HG03066 (cell line): ENCODE data around the gene CCIN.

Experiments used
- ATAC-seq: cut with Tn5 transposase; IDR thresholded peaks from one replicate; pipeline ENCODE4 v1.9.1; 2021; ENCODE audit warnings: low read depth; ENCODE audit not compliant: unreplicated experiment

CCIN gene

GRCh38 chr9:36188212-36188611 lies 19.0 kb downstream of the CCIN start:
- no peak for ATAC-seq

- ATAC-seq = no peak
Measured at GRCh38 chr9:36189976-36190375, 20.8 kb downstream of the CCIN start.

GRCh38 chr9:36190388-36191289 lies 21.5 kb downstream of the CCIN start, which contains the start of gene CLTA:
TSS of gene CLTA (plus strand) at chr9:36190921. CDS start at chr9:36191057, 136 bp downstream.
- peak; percentile 98 for ATAC-seq

GRCh38 chr9:36191290-36191645 lies 22.1 kb downstream of the CCIN start:
- ATAC-seq = no peak

- ATAC-seq = no peak
Measured at GRCh38 chr9:36191686-36192085, 22.5 kb downstream of the CCIN start.

GRCh38 chr9:36192196-36192595 lies 23.0 kb downstream of the CCIN start:
- ATAC-seq = no peak

GRCh38 chr9:36193023-36193422 lies 23.8 kb downstream of the CCIN start:
- ATAC-seq = no peak

GRCh38 chr9:36194326-36195000 lies 25.3 kb downstream of the CCIN start:
- ATAC-seq = no peak

- ATAC-seq = no peak
Measured at GRCh38 chr9:36204906-36205547, 35.8 kb downstream of the CCIN start.

GRCh38 chr9:36207016-36207415 lies 37.8 kb downstream of the CCIN start:
- no peak for ATAC-seq

GRCh38 chr9:36207546-36208012 lies 38.4 kb downstream of the CCIN start:
- ATAC-seq = no peak

- ATAC-seq = no peak
Measured at GRCh38 chr9:36208521-36209253, 39.5 kb downstream of the CCIN start.

GRCh38 chr9:36210722-36211121 lies 41.5 kb downstream of the CCIN start:
- no peak for ATAC-seq

- ATAC-seq = no peak
Measured at GRCh38 chr9:36211510-36211909, 42.3 kb downstream of the CCIN start.

GRCh38 chr9:36213387-36213786 lies 44.2 kb downstream of the CCIN start:
- ATAC-seq = no peak

- no peak for ATAC-seq
Measured at GRCh38 chr9:36213989-36214388, 44.8 kb downstream of the CCIN start.

GRCh38 chr9:36214571-36214970 lies 45.4 kb downstream of the CCIN start:
- ATAC-seq = no peak

GRCh38 chr9:36217256-36217968 lies 48.2 kb downstream of the CCIN start:
- no peak for ATAC-seq

GRCh38 chr9:36218011-36218410 lies 48.8 kb downstream of the CCIN start:
- ATAC-seq = no peak

GRCh38 chr9:36218411-36218901 lies 49.3 kb downstream of the CCIN start:
- no peak for ATAC-seq
